ENCODE measurements around the gene LPAR5. TPM values are rescaled to one million over a fixed set of nuclear protein-coding genes. Genes with fewer than 3 reads are reported as not detected.

LPAR5 gene
- total and polyA plus RNA-seq, 12 donors: 1.7 to 10.0 (median 4.1) TPM

DNA sequence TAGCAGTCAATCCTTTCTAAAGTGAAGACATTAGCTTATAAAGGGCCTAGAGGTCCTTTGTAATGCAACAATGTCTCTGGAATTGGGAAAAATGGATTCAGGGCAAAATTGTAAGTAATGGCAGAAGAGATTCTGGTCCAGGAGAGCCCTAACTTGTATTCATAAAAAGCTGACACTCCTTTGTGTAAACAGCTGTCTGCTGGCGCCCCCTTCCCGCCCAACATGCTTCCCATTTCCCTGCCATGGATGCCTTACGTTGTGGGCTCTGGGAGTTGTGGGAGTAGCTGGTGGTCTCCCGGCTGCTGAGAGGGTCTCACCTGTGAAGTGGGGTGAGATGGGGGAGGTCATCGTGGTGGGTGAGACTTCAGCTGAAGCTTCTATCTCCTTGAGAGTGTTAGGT is 9.1 kb upstream of the LPAR5 start:
- 32 to 40% methylated on average over 5 of the region's 5 CpGs for WGBS, 2 donors
- DNase-seq (peak; percentile 32 to 37), ATAC-seq (no peak)
- Histone ChIP-seq H3K27me3 (no peaks in the 10 kb centered on the region), H3K4me1 (peaks cover 0 to 35% (median 9%) of the 10 kb centered on the region in 9 donors), H3K36me3 (peaks cover 0 to 22% (median 5%) of the 10 kb centered on the region in 9 donors), H3K4me3 (no peak overlapping the region), H3K27ac (peak overlapping the region in 4 of 10 donors; percentile 6 to 84 (median 36)), H3K9me3 (peaks cover 0 to 15% (median 0%) of the 10 kb centered on the region in 11 donors)
- intact Hi-C loops (cut with DNase I): loop anchor here in 1 of 10 donors (1.0 kb wide), 1 partner anchor 28 kb away; no protein-coding TSS in a partner anchor
- peak in 5 of 9 donors; percentile 25 to 49 (median 47) for TF ChIP-seq CTCF (IDR thresholded peaks at IDR 0.05)

DNA sequence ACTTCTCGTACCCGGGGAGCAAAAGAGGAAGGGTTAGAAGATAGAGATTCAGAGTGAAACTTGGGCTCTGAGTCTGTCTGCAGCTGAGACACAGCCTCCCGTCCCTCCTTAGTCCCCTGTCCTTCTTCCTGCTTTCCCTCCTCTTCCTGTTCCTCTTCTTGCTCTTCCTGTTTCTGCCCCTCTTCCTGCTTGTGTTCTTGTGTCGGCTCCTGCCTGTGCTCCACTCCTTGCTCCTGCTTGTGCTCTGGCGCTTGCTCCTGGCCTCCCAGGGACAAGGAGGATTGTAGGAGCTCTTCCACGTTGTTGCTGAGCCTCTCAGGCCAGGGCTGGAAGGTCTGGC is 8.5 kb upstream of the LPAR5 start:
- intact Hi-C loops (cut with DNase I): no loop called here
- Histone ChIP-seq H3K4me1 (peaks cover 0 to 42% (median 9%) of the 10 kb centered on the region in 9 donors), H3K27me3 (no peaks in the 10 kb centered on the region), H3K36me3 (peaks cover 0 to 15% (median 5%) of the 10 kb centered on the region in 9 donors), H3K9me3 (peaks cover 0 to 15% (median 0%) of the 10 kb centered on the region in 11 donors), H3K27ac (peak overlapping the region in 4 of 10 donors; percentile 6 to 84 (median 36)), H3K4me3 (peak overlapping the region in 1 of 10 donors; percentile 6)
- peak in 7 of 8 donors; percentile 29 to 61 (median 44) for ATAC-seq
- TF ChIP-seq CTCF (IDR thresholded peaks at IDR 0.05): no peak
- DNase-seq: no peak
- 58 to 65% methylated on average over 6 of the region's 6 CpGs for WGBS, 2 donors

DNA sequence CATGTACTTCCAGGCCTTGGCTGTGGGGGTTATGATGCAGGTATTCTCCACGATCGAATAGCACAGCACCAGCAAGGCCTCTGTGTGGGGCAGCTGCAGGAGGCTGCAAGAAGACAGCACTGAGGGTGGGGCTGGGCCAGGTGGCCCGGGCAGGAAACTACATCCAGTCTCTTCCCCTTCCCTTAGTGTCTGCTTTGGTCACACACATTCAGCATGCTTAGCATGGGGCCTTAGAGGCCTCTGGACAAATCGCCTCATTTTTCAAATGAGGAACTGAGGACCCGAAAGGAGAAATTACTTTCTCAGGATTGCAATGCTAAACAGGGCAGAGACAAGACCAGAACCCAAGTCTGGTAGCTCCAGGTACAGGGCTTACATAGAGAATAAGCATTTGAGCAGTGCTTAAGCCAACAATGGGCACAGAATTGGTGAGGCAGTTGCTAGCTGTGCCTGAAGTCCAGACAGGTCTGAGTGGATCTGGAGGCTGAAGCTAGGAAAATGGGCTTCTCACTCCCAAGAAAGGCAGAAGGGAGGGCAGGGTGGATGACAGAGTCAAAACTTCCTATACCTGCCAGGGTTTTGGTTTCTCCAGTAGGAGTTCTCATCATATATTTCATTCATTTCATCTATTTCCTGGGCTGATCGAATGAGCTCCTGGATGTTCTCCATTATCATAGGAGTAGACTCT is 8.0 kb upstream of the LPAR5 start:
- no peak for TF ChIP-seq CTCF (IDR thresholded peaks at IDR 0.05)
- H3K36me3 ChIP-seq: peaks cover 0 to 10% (median 5%) of the 10 kb centered on the region in 9 donors
- peak in 5 of 8 donors; percentile 13 to 38 (median 19) for ATAC-seq
- no peak overlapping the region for H3K4me3 ChIP-seq
- 84 to 89% methylated on average over 6 of the region's 6 CpGs for WGBS, 2 donors
- intact Hi-C loops (cut with DNase I): no loop called here
- peaks cover 0 to 47% (median 9%) of the 10 kb centered on the region in 9 donors for H3K4me1 ChIP-seq
- peak overlapping the region in 4 of 10 donors; percentile 9 to 84 (median 50) for H3K27ac ChIP-seq
- DNase-seq: peak in 1 of 2 donors; percentile 29
- no peaks in the 10 kb centered on the region for H3K27me3 ChIP-seq
- H3K9me3 ChIP-seq: peaks cover 0 to 15% (median 0%) of the 10 kb centered on the region in 11 donors

DNA sequence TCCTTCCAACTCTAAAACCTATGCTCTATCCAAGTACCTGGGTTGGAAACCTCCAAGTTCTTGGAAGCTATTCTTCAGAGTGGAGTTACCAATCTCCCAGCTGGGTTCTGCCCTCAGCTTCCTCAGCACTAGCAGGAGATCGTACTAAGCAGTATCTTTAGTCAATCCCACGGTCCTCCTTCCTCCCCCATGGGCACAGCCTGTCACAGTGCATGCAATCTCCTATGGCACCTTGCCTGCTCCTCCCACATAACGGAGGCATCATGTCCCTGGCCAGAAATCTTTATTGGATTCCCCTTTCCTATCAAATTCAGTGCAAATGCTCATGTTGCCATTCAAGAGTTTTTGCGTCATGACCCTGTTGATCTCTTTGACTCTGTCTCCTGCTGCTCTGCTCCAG is 5.4 kb upstream of the LPAR5 start:
- ATAC-seq (no peak), DNase-seq (no peak)
- Histone ChIP-seq H3K4me3 (no peak overlapping the region), H3K9me3 (peaks cover 0 to 15% (median 0%) of the 10 kb centered on the region in 11 donors), H3K27ac (no peak overlapping the region), H3K27me3 (no peaks in the 10 kb centered on the region), H3K4me1 (peaks cover 0 to 47% (median 0%) of the 10 kb centered on the region in 9 donors), H3K36me3 (no peaks in the 10 kb centered on the region)
- no peak for TF ChIP-seq CTCF (IDR thresholded peaks at IDR 0.05)
- 60 to 67% methylated on average over 4 of the region's 4 CpGs for WGBS, 2 donors
- intact Hi-C loops (cut with DNase I): no loop called here
